ENCODE data around the gene SEMA7A.
"Not testable (repeated sequence)": the region's sequence is repeated elsewhere in the genome, so short reads cannot be mapped to it uniquely, and the experiment has no call there.

SEMA7A gene

GRCh38 chr15:74376226-74376625 is 57.5 kb downstream of the SEMA7A start:
- DNase-seq (ENCODE audit: low read depth in 2 of 3, low spot score in 2 of 3): no peak

- peak in 2 of 3 experiments; percentile 62 to 68 for DNase-seq (ENCODE audit: low read depth in 2 of 3, low spot score in 2 of 3)
Observed at GRCh38 chr15:74375303-74375693, 58.5 kb downstream of the SEMA7A start.

- no peak for DNase-seq (ENCODE audit: low read depth in 2 of 3, low spot score in 2 of 3)
Observed at GRCh38 chr15:74374648-74375302, 59.0 kb downstream of the SEMA7A start.

- peak; percentile 86 to 94 (median 90) for DNase-seq (ENCODE audit: low read depth in 2 of 3, low spot score in 2 of 3)
Observed at GRCh38 chr15:74373731-74374647, 59.8 kb downstream of the SEMA7A start.

GRCh38 chr15:74373056-74373650 is 60.6 kb downstream of the SEMA7A start:
- DNase-seq (ENCODE audit: low read depth in 2 of 3, low spot score in 2 of 3): no peak

GRCh38 chr15:74370471-74370870 is 63.3 kb downstream of the SEMA7A start:
- DNase-seq (ENCODE audit: low read depth in 2 of 3, low spot score in 2 of 3): no peak

GRCh38 chr15:74369756-74370155 is 64.0 kb downstream of the SEMA7A start:
- no peak for DNase-seq (ENCODE audit: low read depth in 2 of 3, low spot score in 2 of 3)

- no peak for DNase-seq (ENCODE audit: low read depth in 2 of 3, low spot score in 2 of 3)
Observed at GRCh38 chr15:74369084-74369745, 64.5 kb downstream of the SEMA7A start.

GRCh38 chr15:74368121-74368520 is 65.6 kb downstream of the SEMA7A start:
- no peak for DNase-seq (ENCODE audit: low read depth in 2 of 3, low spot score in 2 of 3)

GRCh38 chr15:74367296-74367854 is 66.4 kb downstream of the SEMA7A start, which contains the start of gene CYP11A1:
TSS of gene CYP11A1 (minus strand) at chr15:74367646. CDS start at chr15:74367585, 61 bp downstream.
- DNase-seq (ENCODE audit: low read depth in 2 of 3, low spot score in 2 of 3): no peak

GRCh38 chr15:74365598-74366445 is 67.9 kb downstream of the SEMA7A start:
- no peak for DNase-seq (ENCODE audit: low read depth in 2 of 3, low spot score in 2 of 3)

- no peak for DNase-seq (ENCODE audit: low read depth in 2 of 3, low spot score in 2 of 3)
Observed at GRCh38 chr15:74364936-74365597, 68.7 kb downstream of the SEMA7A start.

- no peak for DNase-seq (ENCODE audit: low read depth in 2 of 3, low spot score in 2 of 3)
Observed at GRCh38 chr15:74362482-74362881, 71.3 kb downstream of the SEMA7A start.

- DNase-seq (ENCODE audit: low read depth in 2 of 3, low spot score in 2 of 3): not testable (repeated sequence)
Observed at GRCh38 chr15:74360855-74361254, 72.9 kb downstream of the SEMA7A start.

GRCh38 chr15:74359376-74359775 is 74.4 kb downstream of the SEMA7A start:
- not testable (repeated sequence) for DNase-seq (ENCODE audit: low read depth in 2 of 3, low spot score in 2 of 3)
